MM.1S (cell line): ENCODE results near the gene GABRA5.

Experiments
- DNase-seq: peaks from one replicate; pipeline ENCODE4 v3.0.0-alpha.2; 2015
- H2AFZ ChIP-seq: fragments of 300-600 bp; sonication (generic); 2 replicates; pipeline ENCODE4 v1.6.0; 2016; ENCODE audit warnings: antibody characterized with exemption, low read length
- H3F3A ChIP-seq: fragments of 300-600 bp; sonication (generic); 2 replicates; pipeline ENCODE4 v1.6.1; 2016; ENCODE audit warnings: mild to moderate bottlenecking, antibody characterized with exemption, low read length, moderate library complexity, mixed read lengths; ENCODE audit not compliant: insufficient read depth
- H3K27ac ChIP-seq: fragments of 300-600 bp; sonication (generic); 2 replicates; pipeline ENCODE4 v1.5.1; 2016; ENCODE audit warnings: mild to moderate bottlenecking, low read length
- H3K27me3 ChIP-seq: fragments of 300-600 bp; sonication (generic); replicated peaks from 2 replicates; pipeline ENCODE4 v1.6.0; 2016; ENCODE audit warnings: low read length; ENCODE audit not compliant: insufficient read depth
- H3K36me3 ChIP-seq: fragments of 300-600 bp; sonication (generic); replicated peaks from 2 replicates; pipeline ENCODE4 v1.6.1; 2016; ENCODE audit warnings: mild to moderate bottlenecking, low read length, mixed read lengths; ENCODE audit not compliant: insufficient read depth
- H3K4me1 ChIP-seq: fragments of 300-600 bp; sonication (generic); 2 replicates; pipeline ENCODE4 v1.6.1; 2016; ENCODE audit warnings: low read length, mixed read lengths
- H3K4me2 ChIP-seq: fragments of 300-600 bp; sonication (generic); 2 replicates; pipeline ENCODE4 v1.6.0; 2016; ENCODE audit warnings: low read depth, low read length
- H3K4me3 ChIP-seq: fragments of 300-600 bp; sonication (generic); 2 replicates; pipeline ENCODE4 v1.5.1; 2016; ENCODE audit warnings: low read length, mixed read lengths
- H3K79me2 ChIP-seq: fragments of 300-600 bp; sonication (generic); 2 replicates; pipeline ENCODE4 v1.6.1; 2016; ENCODE audit warnings: mixed run types, low read length, mixed read lengths
- H3K9ac ChIP-seq: fragments of 300-600 bp; sonication (generic); 2 replicates; pipeline ENCODE4 v1.6.1; 2016; ENCODE audit warnings: low read length, mixed read lengths
- H3K9me2 ChIP-seq: fragments of 300-600 bp; sonication (generic); replicated peaks from 2 replicates; pipeline ENCODE4 v1.6.1; 2016; ENCODE audit warnings: mild to moderate bottlenecking, low read length, mixed read lengths; ENCODE audit not compliant: insufficient read depth
- H3K9me3 ChIP-seq: fragments of 300-600 bp; sonication (generic); replicated peaks from 2 replicates; pipeline ENCODE4 v1.6.1; 2016; ENCODE audit warnings: mild to moderate bottlenecking, low read length, mixed read lengths; ENCODE audit not compliant: insufficient read depth
- H4K20me1 ChIP-seq: fragments of 300-600 bp; sonication (generic); 2 replicates; pipeline ENCODE4 v1.6.1; 2016; ENCODE audit warnings: mild to moderate bottlenecking, low read length, moderate library complexity, mixed read lengths; ENCODE audit not compliant: insufficient read depth
- CTCF ChIP-seq: fragments of 300-600 bp; sonication (generic); IDR thresholded peaks from 2 replicates; pipeline ENCODE4 v1.5.1; 2016; ENCODE audit warnings: antibody characterized with exemption, low read length, mixed read lengths
- EZH2 ChIP-seq: fragments of 300-600 bp; sonication (generic); optimal IDR thresholded peaks from 2 replicates; pipeline ENCODE3; 2017; ENCODE audit warnings: low read depth, mild to moderate bottlenecking, antibody characterized with exemption, low read length, mixed read lengths
- EZH2phosphoT487 ChIP-seq: fragments of 300-600 bp; sonication (generic); IDR thresholded peaks from 2 replicates; pipeline ENCODE4 v1.6.1; 2018; ENCODE audit warnings: antibody characterized with exemption, low read length

GABRA5 gene

GRCh38 chr15:26985050-26985449 lies 118.2 kb downstream of the GABRA5 start:
- no peaks in the 10 kb centered on the region for H3K9me2 ChIP-seq
- H4K20me1 ChIP-seq, result no peaks in the 10 kb centered on the region
- TF ChIP-seq CTCF (no peak), EZH2phosphoT487 (no peak), EZH2 (no peak)
- no peak overlapping the region for H2AFZ ChIP-seq
- no peak for DNase-seq
- H3K4me3 ChIP-seq, result no peak overlapping the region
- H3K4me1 ChIP-seq, result no peaks in the 10 kb centered on the region
- H3K36me3 ChIP-seq, result no peaks in the 10 kb centered on the region
- no peak overlapping the region for H3K4me2 ChIP-seq
- no peaks in the 10 kb centered on the region for H3K79me2 ChIP-seq
- no peak overlapping the region for H3K9ac ChIP-seq
- no peaks in the 10 kb centered on the region for H3K27me3 ChIP-seq
- no peak overlapping the region for H3K27ac ChIP-seq
- no peaks in the 10 kb centered on the region for H3F3A ChIP-seq
- no peaks in the 10 kb centered on the region for H3K9me3 ChIP-seq

GRCh38 chr15:26996250-26996649 lies 129.4 kb downstream of the GABRA5 start:
- Histone ChIP-seq H3K27ac (no peak overlapping the region), H3K9me2 (no peaks in the 10 kb centered on the region), H3K27me3 (no peaks in the 10 kb centered on the region), H3K4me3 (no peak overlapping the region), H3K79me2 (no peaks in the 10 kb centered on the region), H4K20me1 (no peaks in the 10 kb centered on the region), H3F3A (no peaks in the 10 kb centered on the region), H2AFZ (no peak overlapping the region), H3K4me2 (no peak overlapping the region), H3K9ac (no peak overlapping the region), H3K4me1 (no peaks in the 10 kb centered on the region), H3K9me3 (no peaks in the 10 kb centered on the region; the same call in 1 of the 2 replicates), H3K36me3 (no peaks in the 10 kb centered on the region)
- TF ChIP-seq CTCF, result no peak
- no peak for TF ChIP-seq EZH2phosphoT487
- no peak for DNase-seq
